ENCODE measurements around the gene CADPS.

The CADPS gene

DNA sequence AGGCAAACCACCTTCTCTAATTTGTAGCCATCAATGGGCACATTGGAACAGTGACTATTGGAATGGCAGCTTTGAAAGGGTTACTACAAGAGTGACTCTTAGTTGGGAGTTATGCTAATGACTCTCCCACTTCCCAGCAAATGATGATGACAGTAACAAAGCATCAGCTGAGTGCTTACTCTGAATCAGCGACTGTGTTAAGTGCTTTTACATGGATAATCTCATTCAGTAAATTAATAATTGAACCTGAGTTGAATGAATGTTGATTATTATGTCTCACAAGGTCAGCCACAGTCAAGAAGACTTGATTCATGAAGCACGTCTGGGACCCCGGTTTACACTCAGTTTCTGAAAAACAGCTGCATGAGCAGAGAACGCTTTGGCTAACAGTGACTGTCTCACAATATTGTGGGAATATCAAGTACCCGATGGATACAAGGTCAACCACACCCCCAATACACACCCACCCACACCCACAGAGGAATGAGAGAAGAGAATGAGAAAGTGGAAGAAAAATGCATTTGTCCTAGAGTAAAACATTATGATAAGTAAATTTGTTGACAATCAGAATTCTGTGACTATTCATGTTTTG lies 259.9 kb downstream of the CADPS start:
- no peak overlapping the region for H3K27ac ChIP-seq (replicated peaks)
- no peak overlapping the region for H3K4me3 ChIP-seq (replicated peaks; ENCODE audit: insufficient read depth, low read length)
- TF ChIP-seq SPI1 (IDR thresholded peaks at IDR 0.05; ENCODE audit: borderline replicate concordance, low read depth) (no peak), POLR2AphosphoS5 (IDR thresholded peaks at IDR 0.05; ENCODE audit: low read depth) (no peak), GABPA (IDR thresholded peaks at IDR 0.05; ENCODE audit: low read depth) (no peak)
- TF ChIP-seq, protein P1, sequence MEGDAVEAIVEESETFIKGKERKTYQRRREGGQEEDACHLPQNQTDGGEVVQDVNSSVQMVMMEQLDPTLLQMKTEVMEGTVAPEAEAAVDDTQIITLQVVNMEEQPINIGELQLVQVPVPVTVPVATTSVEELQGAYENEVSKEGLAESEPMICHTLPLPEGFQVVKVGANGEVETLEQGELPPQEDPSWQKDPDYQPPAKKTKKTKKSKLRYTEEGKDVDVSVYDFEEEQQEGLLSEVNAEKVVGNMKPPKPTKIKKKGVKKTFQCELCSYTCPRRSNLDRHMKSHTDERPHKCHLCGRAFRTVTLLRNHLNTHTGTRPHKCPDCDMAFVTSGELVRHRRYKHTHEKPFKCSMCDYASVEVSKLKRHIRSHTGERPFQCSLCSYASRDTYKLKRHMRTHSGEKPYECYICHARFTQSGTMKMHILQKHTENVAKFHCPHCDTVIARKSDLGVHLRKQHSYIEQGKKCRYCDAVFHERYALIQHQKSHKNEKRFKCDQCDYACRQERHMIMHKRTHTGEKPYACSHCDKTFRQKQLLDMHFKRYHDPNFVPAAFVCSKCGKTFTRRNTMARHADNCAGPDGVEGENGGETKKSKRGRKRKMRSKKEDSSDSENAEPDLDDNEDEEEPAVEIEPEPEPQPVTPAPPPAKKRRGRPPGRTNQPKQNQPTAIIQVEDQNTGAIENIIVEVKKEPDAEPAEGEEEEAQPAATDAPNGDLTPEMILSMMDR (IDR thresholded peaks at IDR 0.05; ENCODE audit: insufficient read depth, low read length): no peak
- TF ChIP-seq, protein P2, sequence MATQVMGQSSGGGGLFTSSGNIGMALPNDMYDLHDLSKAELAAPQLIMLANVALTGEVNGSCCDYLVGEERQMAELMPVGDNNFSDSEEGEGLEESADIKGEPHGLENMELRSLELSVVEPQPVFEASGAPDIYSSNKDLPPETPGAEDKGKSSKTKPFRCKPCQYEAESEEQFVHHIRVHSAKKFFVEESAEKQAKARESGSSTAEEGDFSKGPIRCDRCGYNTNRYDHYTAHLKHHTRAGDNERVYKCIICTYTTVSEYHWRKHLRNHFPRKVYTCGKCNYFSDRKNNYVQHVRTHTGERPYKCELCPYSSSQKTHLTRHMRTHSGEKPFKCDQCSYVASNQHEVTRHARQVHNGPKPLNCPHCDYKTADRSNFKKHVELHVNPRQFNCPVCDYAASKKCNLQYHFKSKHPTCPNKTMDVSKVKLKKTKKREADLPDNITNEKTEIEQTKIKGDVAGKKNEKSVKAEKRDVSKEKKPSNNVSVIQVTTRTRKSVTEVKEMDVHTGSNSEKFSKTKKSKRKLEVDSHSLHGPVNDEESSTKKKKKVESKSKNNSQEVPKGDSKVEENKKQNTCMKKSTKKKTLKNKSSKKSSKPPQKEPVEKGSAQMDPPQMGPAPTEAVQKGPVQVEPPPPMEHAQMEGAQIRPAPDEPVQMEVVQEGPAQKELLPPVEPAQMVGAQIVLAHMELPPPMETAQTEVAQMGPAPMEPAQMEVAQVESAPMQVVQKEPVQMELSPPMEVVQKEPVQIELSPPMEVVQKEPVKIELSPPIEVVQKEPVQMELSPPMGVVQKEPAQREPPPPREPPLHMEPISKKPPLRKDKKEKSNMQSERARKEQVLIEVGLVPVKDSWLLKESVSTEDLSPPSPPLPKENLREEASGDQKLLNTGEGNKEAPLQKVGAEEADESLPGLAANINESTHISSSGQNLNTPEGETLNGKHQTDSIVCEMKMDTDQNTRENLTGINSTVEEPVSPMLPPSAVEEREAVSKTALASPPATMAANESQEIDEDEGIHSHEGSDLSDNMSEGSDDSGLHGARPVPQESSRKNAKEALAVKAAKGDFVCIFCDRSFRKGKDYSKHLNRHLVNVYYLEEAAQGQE (IDR thresholded peaks at IDR 0.05; ENCODE audit: insufficient replicate concordance, low read depth): no peak
- H3K27me3 ChIP-seq (ENCODE audit: insufficient read depth, poor library complexity, severe bottlenecking): no peaks in the 10 kb centered on the region
- no peak for DNase-seq (ENCODE audit: low read depth in 1 of 2, low spot score in 1 of 2)

DNA sequence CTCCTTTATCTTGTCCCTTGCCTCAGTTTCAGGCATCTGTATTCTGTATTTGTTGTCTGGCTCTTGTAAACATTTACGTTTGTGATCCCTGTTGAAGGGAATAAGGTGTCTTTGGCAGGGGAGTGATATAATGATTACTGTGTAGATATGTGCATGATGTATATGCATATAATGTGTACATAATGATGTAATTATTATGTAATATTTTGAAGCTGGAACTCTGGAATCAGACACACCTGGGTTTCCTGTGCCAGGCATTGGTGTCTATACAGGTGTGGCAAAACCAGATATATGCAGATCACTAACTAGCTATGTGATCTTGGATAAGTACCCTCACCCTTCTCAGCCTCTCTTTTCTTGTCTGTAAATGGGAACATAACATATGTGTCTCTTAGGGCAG lies 260.7 kb downstream of the CADPS start:
- TF ChIP-seq POLR2AphosphoS5 (IDR thresholded peaks at IDR 0.05; ENCODE audit: low read depth): no peak
- TF ChIP-seq, protein P1 (IDR thresholded peaks at IDR 0.05; ENCODE audit: insufficient read depth, low read length): no peak
- TF ChIP-seq, protein P2 (IDR thresholded peaks at IDR 0.05; ENCODE audit: insufficient replicate concordance, low read depth): no peak
- TF ChIP-seq GABPA (IDR thresholded peaks at IDR 0.05; ENCODE audit: low read depth): no peak
- no peak for TF ChIP-seq SPI1 (IDR thresholded peaks at IDR 0.05; ENCODE audit: borderline replicate concordance, low read depth)
- H3K27me3 ChIP-seq (ENCODE audit: insufficient read depth, poor library complexity, severe bottlenecking): no peaks in the 10 kb centered on the region
- no peak overlapping the region for H3K4me3 ChIP-seq (replicated peaks; ENCODE audit: insufficient read depth, low read length)
- no peak overlapping the region for H3K27ac ChIP-seq (replicated peaks)
- DNase-seq (ENCODE audit: low read depth in 1 of 2, low spot score in 1 of 2): no peak

DNA sequence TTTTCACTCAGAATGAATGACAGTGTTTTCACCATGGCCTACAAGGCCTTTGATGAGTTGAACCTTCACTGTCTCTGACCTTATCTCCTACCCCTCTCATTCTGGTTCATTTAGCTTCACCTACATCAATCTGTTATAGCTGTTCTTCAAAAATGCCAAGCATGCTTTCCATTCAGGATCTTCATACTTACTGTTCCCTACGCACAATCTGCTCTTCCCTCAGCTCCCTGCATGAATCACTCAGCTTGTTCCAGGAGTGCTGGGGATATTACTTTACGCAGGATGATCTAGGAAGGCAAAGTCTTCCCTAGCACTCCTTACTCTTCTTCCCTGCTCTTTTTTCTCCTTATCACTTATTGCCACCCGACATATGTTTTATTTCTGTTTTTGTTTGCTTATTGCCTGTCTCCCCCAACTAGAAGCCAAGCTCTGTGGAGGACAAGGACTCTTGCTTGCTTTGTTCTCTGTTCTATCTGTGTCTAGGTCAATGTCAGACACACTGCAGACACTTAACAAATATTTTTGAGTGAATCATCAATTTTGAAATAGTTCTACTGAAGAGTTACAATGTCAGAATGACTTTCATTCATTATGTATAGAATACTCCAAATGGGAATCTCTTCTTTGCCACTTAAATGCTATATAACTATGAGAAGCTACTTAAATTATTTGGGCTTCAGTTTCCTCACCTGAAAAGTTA lies 263.5 kb downstream of the CADPS start:
- Histone ChIP-seq H3K27me3 (ENCODE audit: insufficient read depth, poor library complexity, severe bottlenecking) (no peaks in the 10 kb centered on the region), H3K4me3 (replicated peaks; ENCODE audit: insufficient read depth, low read length) (no peak overlapping the region), H3K27ac (replicated peaks) (no peak overlapping the region)
- TF ChIP-seq, protein P1 (IDR thresholded peaks at IDR 0.05; ENCODE audit: insufficient read depth, low read length): no peak
- no peak for TF ChIP-seq SPI1 (IDR thresholded peaks at IDR 0.05; ENCODE audit: borderline replicate concordance, low read depth)
- TF ChIP-seq, protein P2 (IDR thresholded peaks at IDR 0.05; ENCODE audit: insufficient replicate concordance, low read depth): no peak
- TF ChIP-seq GABPA (IDR thresholded peaks at IDR 0.05; ENCODE audit: low read depth): no peak
- no peak for TF ChIP-seq POLR2AphosphoS5 (IDR thresholded peaks at IDR 0.05; ENCODE audit: low read depth)
- no peak for DNase-seq (ENCODE audit: low read depth in 1 of 2, low spot score in 1 of 2)
